Eye (tissue), 1 donor: ENCODE results near the gene SEMA7A.

Source experiments
- DNase-seq: peaks from one replicate; pipeline ENCODE4 v3.0.0-alpha.2; 2015

Gene SEMA7A

DNA sequence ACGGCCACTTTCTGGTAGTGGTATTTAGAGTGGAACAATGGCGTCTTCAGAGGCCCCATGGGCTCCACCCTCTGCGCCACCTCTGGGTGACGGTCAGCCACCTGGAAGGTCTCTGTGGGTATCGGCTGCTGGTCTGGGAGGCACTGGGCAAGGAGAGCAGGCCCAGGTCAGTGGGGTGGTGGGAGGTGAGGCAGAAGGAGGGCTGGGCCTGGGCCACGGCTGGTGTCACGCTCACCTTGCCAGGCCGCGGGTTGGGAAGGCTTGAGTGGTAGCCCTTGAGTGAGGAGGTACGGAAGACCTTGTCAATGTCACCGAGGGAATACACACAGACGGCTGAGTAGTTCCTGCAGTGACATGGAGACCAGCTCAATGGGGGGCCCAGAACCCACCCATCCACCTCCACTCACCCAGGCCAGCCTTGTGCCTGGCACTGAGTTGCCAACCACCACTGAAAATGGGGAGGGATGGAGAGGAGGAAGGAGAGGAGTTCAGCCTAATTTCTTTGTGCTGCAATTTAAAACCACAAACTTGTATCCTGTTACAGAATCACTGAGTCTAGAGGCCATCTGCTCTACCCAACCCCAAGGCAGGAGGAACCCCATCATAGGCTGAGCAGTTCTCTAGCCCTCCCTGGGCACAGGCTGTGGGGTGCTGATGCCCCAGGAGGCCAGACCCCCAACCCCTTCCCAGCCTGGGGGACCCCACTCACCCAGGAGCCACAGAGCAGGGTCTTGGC lies 19.0 kb downstream of the SEMA7A start:
- no peak for DNase-seq

DNA sequence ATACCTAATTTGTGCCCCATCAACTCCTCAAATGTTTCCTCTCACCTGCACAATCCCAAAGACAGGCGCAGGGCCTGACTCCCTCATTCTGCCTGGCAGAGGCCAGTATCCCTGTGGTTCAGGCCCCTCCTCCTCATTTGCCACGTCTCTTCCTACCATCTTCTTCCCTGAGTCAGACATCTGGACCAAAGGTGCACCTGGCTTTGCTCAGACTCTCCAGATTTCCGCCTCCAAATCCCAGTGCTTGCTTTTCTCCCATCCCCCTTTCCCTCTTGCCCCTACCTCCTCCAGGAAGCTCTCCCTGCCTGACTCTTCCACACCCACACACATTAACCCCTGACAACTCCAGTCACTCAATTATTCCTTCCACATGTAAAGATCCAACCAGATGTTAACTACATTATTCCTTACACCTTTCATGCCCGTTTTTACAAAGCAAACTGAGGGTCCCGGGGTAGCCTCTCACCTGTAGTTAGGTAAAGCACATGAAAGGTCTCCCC lies 19.6 kb downstream of the SEMA7A start:
- DNase-seq: no peak

DNA sequence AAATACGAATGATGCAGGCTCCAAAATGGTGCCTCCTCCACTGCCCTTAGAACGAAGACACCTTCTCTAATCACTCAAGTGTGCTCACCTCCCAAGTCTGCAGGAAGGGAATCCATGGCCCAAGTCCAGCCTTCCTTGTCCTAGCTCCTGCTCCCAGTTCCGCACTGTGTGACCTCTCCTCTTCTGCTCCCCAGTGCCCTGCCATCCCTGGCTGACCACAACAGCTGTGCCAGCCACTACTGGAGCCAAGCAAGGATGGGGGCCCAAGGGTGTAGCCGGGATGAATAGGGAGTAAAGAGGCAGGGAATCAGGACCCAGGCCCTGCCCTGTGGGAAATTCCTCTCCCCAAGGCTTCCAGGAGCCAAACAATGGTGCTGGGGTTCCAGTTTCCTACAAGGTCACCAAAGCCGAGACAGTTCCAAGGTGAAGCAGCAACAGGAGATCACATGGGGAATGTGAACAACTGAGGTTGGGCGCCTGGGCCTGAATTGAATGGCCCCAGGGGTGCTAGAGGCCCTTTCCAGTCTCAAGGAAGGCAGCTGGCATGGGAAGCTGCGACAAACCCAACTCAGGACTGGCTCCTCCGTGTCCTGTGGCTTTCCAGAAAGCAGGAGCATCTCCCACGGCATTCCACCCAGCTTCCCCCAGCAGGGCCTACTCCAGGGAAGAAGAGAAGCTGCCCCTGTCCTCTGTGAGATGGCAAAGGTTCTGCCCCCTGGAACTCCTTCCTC lies 20.2 kb downstream of the SEMA7A start:
- no peak for DNase-seq

DNA sequence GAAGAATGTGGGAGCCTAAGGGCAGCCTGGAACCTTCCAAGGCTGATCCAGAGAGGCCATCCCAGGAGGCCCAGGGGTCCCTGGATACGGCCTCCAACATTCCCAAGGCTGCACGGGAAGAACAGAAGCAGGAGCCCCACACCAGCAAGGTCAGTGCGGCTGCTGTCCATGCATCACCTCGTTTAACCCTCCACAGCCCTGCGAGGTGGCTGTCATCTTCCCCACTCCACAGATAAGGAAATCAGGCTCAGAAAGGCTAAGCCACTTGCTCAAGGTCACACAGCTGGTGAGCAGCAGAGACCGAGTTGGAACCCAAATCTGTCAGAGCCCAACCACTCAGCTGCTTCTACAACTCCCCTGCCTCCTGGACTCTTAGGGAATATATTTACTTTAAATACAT lies 21.6 kb downstream of the SEMA7A start:
- no peak for DNase-seq

DNA sequence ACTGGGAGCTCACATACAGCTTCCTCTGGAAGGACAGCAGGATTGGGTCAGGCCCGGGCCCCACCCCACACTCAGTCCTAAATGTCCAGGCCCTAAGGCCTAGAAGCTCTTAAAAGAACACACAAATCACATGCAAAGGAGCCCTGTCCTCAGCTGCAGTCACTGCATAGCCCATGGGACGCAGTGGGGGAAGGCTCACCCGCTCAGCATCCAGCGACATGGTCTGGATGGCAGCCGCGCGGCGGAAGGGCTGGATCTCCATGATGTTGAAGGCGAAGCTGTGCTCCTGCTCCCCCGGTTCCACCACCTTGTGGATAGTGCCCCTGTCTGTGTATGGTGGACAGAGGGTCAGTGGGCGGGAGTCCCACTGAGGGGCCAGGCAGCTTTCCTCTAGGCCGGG lies 22.1 kb downstream of the SEMA7A start:
- DNase-seq: no peak

DNA sequence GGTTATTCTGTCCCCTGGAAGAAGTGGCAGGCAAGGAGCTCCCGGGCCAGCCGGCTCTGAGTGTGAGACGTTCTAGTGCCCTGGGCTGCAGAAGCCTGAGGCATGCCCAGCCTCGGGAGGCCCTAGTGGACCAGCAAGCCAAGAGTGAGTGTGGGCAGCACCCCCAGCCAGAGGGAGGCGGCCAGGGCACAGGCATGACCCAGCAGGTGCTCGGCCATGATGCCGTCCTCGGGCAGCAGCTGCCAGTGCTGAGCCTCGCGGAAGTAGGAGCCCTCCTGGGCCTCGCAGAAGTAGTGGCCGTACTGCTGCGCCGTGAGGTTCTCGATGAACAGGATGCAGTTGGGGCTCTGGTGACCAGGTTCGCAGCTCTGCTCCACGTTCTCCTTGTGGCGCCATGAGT lies 23.3 kb downstream of the SEMA7A start:
- no peak for DNase-seq

DNA sequence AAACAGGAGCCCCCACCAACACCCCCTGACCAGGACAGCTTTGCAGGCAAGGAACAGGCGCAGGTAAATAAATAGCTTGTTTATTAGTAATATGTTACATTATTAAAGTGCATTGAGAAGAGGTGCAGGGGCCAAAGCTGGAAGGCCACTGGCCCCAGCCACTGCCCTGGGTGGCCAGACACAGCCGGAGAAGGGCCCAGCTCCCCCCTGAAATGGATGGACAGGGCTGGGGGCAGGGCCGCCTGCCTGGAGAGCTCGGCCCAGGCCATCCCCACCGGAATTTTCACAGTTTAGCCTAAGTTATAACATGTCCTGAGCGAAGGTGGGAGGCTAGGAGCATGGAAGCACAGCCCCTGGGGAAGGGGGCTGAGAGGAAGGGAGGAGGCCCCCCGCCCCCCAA lies 24.5 kb downstream of the SEMA7A start:
- no peak for DNase-seq

DNA sequence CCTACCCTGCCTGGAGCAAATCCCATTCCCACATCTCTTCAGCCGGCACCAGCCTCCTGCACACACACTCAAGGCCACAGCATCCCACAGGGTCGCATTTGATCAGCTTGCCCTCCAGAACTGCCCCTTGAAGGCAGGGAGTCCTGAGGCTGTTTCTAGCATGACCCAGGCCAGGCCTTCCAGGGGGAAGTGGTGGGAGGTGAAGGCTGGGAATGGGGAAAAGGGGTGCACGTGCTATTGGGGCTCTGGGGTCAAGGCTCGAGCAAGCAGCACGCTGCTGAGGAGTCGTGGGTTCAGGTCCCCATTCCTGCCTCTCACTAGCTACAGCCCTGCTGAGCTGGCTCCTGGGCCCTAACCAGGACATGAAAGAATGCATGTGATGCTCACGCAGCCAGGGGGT lies 24.9 kb downstream of the SEMA7A start:
- DNase-seq: no peak

DNA sequence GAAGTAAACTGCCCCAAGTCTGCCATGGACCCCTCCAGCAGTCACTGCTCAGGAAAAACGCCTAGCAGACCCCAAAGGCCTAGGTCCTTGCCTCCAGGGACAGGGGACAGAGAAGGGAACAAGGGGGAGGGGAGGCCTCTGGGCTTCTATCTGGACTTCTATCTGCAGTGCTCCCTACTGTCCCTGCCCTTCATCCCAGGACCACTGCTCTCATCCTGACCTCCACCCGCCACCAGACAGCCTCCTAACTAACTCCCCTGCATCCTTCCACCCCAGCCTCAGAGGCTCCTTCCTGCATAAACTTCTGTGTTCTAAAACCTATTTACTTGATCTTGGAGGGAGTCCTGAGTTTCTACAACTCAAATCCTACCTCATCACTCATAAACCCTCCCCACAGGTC lies 25.4 kb downstream of the SEMA7A start:
- no peak for DNase-seq

DNA sequence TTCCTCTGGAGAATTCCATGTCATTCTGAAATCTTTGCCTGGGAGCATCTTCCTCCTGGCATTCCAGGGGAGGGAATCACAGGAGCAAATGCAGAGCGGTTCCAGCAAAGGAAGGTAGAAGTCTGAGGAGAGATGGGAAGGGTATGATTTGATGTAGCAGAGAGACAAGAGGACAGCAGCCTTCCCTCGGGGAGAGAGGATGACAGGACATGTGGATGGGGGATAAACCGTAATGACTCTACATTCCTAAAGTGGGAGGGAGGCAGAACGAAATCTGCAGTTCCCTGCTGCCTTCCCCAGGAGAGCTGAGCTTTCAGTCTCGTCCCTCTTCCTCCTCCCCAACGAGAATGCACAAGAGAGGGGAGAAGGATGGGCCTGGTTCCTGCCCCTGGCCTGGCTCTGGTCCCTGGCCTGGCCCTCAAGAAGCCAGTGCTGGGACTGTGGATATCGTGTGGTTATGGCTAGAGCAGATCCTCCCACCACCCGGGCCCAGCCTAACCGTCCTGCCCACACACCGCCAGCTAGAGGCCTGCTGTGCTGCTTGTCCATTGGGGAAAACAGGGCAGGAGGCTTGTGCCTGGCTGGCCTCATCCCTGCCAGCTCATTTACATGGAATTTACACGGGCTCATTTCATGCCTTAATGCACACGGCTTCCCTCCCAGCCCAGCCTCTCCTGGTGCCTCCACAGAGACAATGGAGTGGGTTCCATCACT lies 26.6 kb downstream of the SEMA7A start:
- peak; percentile 90 for DNase-seq

DNA sequence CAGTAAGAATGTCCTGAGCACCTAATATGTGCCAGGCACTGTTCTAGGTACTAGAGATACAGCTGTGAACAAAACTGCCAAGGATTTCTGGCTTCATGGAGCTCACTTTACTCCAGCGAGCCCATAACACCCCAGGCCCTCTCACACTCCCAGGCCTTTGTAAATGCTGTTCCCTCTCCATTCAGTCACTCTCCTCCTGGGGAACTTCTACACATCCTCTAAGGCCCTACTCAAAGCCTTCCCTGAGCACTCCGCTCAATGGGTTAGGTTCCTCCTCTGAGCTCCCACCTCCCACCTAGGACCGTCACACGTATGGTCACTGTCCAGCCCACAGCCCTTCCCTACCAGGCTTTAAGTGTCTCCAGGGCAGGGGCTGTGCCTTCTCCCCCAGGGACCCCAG lies 27.2 kb downstream of the SEMA7A start:
- no peak for DNase-seq

DNA sequence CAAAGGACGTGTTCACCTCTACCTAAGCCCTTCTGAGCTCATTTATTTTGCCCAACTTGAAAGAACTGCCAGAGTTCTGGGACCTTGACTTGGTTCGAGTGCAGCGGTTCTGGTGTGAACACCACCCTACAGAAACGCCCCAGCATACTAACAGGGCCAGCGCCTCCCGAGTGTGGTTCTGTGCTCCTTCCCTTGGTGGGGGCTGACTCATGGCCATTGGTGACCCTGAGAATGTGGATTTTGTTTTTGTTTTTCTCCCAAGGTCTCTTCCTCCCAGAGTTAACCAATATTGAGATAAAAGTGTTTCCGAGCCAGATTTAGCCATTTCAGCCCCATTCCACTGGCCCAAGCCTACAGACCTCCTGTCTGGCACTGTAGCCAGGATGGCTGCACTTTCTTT lies 27.9 kb downstream of the SEMA7A start:
- DNase-seq: no peak

DNA sequence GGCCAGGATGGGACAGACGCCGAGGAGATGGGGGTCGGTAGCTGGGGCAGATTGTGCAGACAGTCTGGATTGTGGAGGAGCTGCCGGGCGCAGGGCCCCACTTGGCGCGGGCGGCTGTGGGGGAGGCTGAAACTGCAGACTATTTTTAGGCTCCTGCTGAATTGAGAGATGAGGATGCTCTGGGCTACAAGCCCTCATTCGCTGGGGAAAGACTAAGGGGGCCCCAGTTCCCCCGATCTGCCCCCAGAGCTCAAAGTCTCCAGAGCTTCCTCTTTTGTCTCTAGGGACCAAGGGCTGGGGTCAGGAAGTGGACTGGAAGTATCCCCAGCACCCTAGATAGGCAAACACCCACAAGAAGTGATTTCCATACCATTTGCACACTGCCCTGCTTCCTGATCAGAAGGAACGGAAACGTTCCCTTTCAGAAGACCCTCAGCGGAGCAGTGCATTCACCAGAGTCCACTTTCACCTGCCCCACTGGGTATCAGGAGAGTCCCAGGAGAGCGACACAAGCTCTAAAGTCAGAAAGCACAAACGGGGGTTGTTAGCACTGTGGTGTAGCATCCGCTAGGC lies 29.7 kb downstream of the SEMA7A start:
- DNase-seq: no peak

DNA sequence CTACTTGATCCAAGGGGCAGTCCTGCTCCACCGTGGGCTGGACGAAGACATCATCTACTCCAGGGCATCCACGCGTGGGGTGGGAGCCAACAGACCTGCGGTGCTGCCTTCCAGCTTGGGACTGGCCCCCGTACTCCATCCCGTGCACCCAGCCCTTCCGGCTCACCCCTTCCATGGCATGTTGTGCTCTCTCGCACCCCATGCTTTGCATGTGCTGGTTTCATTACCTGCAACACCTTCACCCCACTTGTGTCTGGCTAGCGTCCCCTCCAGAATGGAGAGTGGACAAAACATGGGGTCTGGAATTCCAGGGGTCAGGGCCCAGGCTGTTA lies 30.2 kb downstream of the SEMA7A start:
- no peak for DNase-seq

DNA sequence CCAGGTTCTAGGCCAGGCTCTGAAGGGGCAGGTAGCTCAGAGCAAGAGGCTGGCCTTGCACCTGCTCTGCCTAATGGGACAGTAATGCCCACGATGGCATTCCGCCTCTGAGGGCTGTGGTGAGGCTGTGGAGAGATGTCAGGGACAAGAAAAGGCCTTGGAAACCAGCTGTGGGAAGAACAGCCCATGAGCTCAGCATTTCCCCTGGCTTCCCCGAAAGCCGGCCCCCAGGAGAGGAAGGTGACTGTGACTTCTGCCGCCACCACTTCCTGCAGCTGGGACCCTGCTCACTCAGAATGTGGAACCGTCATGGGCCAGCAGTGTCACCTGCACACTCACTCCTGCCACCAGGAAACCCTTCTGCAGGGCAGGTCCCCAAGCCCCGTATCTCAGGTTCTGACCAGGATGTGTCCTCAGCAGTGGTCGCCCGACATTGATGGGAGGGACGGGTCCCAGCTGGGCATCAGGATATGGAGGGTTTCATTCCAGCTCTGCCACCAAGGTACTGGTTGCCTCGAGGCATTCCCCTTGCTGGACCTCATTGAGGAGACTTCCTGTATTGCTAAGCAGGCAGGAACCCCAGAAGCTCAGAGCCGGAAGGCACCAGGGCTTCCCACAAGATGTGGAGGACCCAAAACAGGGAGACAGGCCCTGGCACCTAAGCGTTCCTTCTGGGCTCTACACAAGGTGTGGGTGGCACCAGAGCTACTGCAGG lies 30.7 kb downstream of the SEMA7A start:
- DNase-seq: no peak

DNA sequence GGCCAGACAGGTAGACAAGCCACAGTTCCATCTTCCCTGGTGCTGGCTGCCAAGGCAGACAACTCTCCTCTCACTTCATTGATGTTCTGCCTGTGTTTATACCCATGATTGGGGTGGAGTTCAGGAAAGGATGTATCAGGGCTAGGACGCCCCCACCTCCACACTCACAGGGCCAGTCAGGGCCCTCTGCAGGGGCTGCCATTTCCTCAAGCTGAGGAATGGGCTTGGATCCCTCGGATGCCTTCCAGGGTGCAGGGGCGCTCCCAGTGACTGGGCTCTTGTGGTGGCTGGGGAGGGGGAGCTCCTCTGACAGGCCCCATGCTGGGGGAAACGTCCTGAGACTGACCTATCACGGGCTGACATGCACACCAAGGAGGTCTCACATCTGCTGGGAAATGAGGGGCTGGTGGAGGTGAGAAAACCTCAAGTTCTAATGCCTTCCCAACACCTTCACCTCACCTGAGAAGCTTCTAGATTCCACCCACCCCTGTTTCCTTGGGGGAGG lies 31.4 kb downstream of the SEMA7A start:
- no peak for DNase-seq

DNA sequence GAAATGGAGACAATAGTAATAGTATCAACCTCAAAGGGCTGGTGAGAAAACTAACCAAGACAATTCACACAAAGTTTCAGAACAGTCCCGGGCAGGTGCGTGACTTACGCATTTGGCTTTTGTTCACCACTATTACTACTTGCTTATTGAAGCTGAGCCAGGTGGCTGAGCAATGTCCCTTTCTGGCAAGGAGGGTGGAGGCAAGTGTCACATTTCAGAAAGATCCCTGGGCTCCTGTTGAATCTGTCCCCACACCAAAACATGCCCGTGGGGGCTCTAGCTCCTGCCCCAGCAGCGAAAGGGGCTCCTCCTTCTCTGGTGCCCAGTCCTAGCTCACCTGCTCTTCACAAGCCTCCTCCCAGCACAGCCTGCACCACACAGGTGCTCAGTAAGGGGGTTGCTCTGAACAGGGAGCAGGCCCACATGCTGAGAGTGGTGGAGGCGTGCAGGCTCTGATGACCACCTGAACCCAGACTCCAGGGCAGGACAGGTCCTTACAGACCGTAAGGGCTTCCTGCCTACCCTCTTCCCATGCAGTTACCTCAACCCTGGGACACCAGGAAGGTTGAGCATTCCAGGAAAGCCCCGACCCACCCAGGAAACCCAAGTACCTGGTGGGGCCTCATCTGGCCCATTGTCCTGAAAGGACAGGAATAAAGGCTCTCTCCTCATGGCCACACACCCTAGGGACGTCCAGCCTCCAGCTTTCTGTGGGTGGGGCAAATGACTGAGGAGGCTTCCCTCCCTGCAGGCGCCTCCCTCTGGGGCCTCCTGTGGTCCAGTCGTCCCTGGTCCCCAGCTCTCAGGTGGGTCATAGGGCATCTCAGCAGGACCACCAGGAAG lies 32.6 kb downstream of the SEMA7A start:
- no peak for DNase-seq

DNA sequence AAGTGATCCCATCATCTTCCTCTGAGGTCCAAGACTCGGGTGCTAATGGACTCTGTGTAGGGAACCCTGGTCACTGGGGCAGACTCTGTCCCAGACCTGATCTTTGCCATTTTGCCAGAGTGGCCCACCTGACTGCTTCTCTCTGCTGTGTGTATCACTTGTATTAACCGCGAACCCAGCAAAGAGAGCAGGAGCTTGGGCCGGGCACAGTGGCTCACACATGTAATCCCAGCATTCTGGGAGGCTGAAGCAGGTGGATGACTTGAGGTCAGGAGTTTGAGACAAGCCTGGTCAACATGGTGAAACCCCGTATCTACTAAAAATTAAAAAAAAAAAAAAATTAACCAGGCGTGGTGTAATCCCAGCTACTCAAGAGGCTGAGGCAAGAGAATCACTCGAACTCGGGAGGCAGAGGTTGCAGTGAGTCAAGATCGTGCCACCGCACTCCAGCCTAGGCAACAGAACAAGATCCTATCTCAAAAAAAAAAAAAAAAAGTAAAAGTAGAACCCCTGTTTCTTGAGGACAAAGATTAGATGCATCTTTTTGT lies 33.4 kb downstream of the SEMA7A start:
- DNase-seq: no peak

DNA sequence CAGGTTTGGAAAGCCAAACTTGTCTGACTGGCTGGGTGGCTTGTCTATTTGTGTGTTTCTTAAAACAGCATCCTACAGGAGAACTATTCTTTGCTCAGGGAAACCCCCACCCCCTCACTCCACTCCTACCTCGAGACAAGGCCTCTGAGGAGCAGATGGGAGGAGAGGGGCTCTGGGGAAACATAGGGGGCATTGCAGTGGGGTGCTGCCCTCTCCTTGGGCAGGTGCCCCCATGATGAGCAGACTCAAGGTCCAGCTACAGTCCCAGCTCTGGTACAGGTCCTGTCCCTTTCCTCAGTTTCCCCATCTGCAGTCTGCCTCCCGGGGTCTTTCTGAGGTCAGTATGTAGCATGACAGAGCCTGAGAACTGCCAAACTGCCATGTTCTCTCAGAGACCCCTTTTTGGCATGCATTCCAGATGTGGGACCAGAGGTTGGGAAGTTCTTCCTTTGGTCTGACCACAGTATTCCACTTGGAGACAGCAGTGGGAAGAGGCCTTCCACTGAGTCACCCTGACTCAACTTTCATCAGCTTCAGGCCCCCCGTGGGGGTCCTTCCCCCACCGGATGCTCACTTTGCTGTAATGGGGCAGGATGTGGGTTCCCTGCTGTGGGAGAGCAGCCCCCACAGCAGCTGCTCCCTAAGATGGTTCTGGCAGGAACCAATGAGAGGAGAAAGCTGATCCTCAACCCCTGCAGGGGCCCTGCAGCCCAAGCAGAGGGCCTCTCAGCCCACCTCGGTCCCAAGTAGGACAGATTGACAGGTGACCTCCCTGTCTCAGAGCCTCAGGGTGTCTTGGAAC lies 34.0 kb downstream of the SEMA7A start:
- DNase-seq: no peak

DNA sequence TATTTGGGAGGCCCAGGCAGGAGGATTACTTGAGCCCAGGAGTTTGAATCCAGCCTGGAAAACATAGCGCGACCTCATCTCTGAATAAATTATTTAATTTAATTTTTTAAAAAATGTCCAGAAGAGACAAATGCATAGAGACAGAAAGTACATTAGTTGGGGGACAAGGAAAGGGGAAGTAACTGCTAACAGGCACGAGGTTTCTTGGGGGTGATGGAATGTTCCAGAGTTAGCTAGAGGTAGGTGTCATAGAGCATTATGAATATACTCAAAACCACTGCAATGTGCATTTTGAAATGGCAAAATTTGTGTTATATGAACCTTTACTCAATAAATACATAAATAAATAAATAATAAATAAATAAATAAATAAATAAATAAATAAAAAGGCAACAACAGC lies 34.7 kb downstream of the SEMA7A start:
- no peak for DNase-seq

DNA sequence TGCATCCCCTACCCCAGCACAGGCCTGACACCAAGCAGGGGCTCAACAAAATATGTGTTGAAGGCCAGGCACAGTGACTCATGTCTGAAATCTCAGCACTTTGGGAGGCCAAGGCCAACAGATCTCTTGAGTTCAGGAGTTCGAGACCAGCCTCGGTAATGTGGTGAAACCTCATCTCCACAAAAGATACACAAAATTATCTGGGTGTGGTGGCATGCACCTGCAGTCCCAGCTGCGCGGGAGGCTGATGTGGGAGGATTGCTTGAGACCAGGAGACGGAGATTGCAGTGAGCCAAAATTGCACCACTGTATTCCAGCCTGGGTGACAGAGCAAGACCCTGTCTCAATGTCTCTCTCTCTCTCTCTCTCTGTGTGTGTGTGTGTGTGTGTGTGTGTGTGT lies 35.6 kb downstream of the SEMA7A start:
- DNase-seq: no peak
